Spleen (tissue), 11 donors: ENCODE results near the gene YRDC. TPM values are rescaled to one million over a fixed set of nuclear protein-coding genes. Genes with fewer than 3 reads are reported as not detected.

Source experiments
- DNase-seq: peaks from one replicate; pipeline ENCODE4 v3.0.0-alpha.2; 2020
- H3K27ac ChIP-seq, 8 donors: fragments of 200-600 bp; sonication (generic) in 7 of 8; 1 replicate in 4 of 8; 2 replicates in 4 of 8; pipeline versions ENCODE4 v1.5.0 to v1.8.0; 2016 to 2021; ENCODE audit warnings: inconsistent platforms in 4 of 8, mild to moderate bottlenecking in 4 of 8, moderate library complexity in 1 of 8
- H3K27me3 ChIP-seq, 7 donors: fragments of 200-600 bp; sonication (generic) in 6 of 7; replicated peaks in 1 of 7; 1 replicate in 4 of 7; 2 replicates in 3 of 7; pipeline versions ENCODE4 v1.5.0 to v1.8.0; 2016 to 2021; ENCODE audit warnings: inconsistent platforms in 3 of 7, mild to moderate bottlenecking in 1 of 7
- H3K36me3 ChIP-seq, 6 donors: fragments of 200-600 bp; sonication (generic) in 5 of 6; 1 replicate in 4 of 6; 2 replicates in 2 of 6; pipeline versions ENCODE4 v1.5.0 to v1.8.0; 2016 to 2021; ENCODE audit warnings: inconsistent platforms in 2 of 6
- H3K4me1 ChIP-seq, 6 donors: fragments of 200-600 bp; sonication (generic) in 5 of 6; 1 replicate in 3 of 6; 2 replicates in 3 of 6; pipeline versions ENCODE4 v1.5.0 to v1.8.0; 2016 to 2021; ENCODE audit warnings: inconsistent platforms in 3 of 6
- H3K4me3 ChIP-seq, 8 donors: fragments of 200-600 bp; sonication (generic) in 7 of 8; 1 replicate in 4 of 8; 2 replicates in 4 of 8; pipeline versions ENCODE4 v1.5.0 to v1.8.0; 2016 to 2021; ENCODE audit warnings: inconsistent platforms in 4 of 8, mild to moderate bottlenecking in 4 of 8, moderate library complexity in 2 of 8
- H3K9me3 ChIP-seq, 8 donors: fragments of 200-600 bp; sonication (generic) in 7 of 8; 1 replicate in 4 of 8; 2 replicates in 4 of 8; pipeline versions ENCODE4 v1.5.0 to v1.8.0; 2016 to 2021; ENCODE audit warnings: inconsistent platforms in 4 of 8
- CTCF ChIP-seq, 11 experiments: fragments of 200-600 bp in 7 of 11; fragments of 450-650 bp in 4 of 11; sonication (generic) in 4 of 11; IDR thresholded peaks in 8 of 11; conservative IDR thresholded peaks in 3 of 11; 1 replicate in 7 of 11; 2 replicates in 4 of 11; pipeline versions ENCODE4 v1.4.0 to v1.8.0; 2016 to 2021; ENCODE audit warnings: antibody characterized with exemption in 11 of 11, inconsistent platforms in 4 of 11, mild to moderate bottlenecking in 1 of 11
- POLR2A ChIP-seq, 3 donors: fragments of 450-650 bp; IDR thresholded peaks; one replicate each; pipeline ENCODE4 v1.5.1; 2017; ENCODE audit warnings: antibody characterized with exemption in 3 of 3, mild to moderate bottlenecking in 1 of 3
- POLR2AphosphoS5 ChIP-seq, 3 donors: sonication (generic); formaldehyde crosslinking; IDR thresholded peaks; one replicate each; pipeline ENCODE4 v1.5.1; 2017; ENCODE audit warnings: antibody characterized with exemption in 3 of 3
- WGBS, 5 donors: extraction: QIAGEN DNeasy Blood & Tissue Kit in 3 of 5; methylation state at CpG; one replicate each; pipeline versions ENCODE4 v1.1.5 to v1.1.7; 2013 to 2018; 5-methylcytosine and 5-hydroxymethylcytosine counted together
- intact Hi-C: fragments of 100-400 bp; cut with DNase I; formaldehyde crosslinking; loops from one replicate; pipeline ENCODE4 v1.15.0; 2023; ENCODE audit warnings: low total_unique reads
- polyA plus RNA-seq, 3 donors: library from polyadenylated mRNA; stranded (reverse); fragments of 200-250 nt; gene quantifications; one replicate each; pipeline ENCODE4 v1.2.1, GENCODE V29; 2013
- total RNA-seq, 7 donors: library from RNA; depleted of rRNA in 3 of 7; stranded (reverse); fragments of >200 nt in 3 of 7; fragmentation: NEBNext Ultra II Directional in 4 of 7; extraction: Animal tissue kit (Norgen Biotek cat#: 25700) in 4 of 7; gene quantifications; one replicate each; pipeline versions ENCODE4 v1.1.0 to v1.2.1, GENCODE V29; 2016 to 2021
- donor health status: healthy with polysubstance abuse.
- donor health status: DM: no; HTN: no; CAD: no; lungs with moderate emphysema.
- donor health status: DM: no; HTN: no; CAD: no.
- donor health status: Bipolar disorder and iron deficiency.
- donor health status: healthy.
- donor health status: DM: no; HTN: no; CAD: no.
- donor health status: DM: yes; HTN: yes; CAD: no.

The YRDC gene
- total and polyA plus RNA-seq, 10 donors, result 7.5 to 13.4 (median 10.6) TPM

GRCh38 chr1:37841652-37842051 lies 33.6 kb upstream of the YRDC start:
- Histone ChIP-seq H3K36me3 (peaks cover 2 to 71% (median 38%) of the 10 kb centered on the region in 6 donors), H3K4me1 (peaks cover 5 to 76% (median 31%) of the 10 kb centered on the region in 6 donors), H3K9me3 (no peaks in the 10 kb centered on the region), H3K27me3 (no peaks in the 10 kb centered on the region), H3K27ac (peak overlapping the region in 1 of 8 donors; percentile 78), H3K4me3 (no peak overlapping the region)
- TF ChIP-seq CTCF (IDR thresholded peaks at IDR 0.05 in 8 of 11, conservative IDR thresholded peaks at IDR 0.05 in 3 of 11) (no peak), POLR2A (IDR thresholded peaks at IDR 0.05) (no peak), POLR2AphosphoS5 (IDR thresholded peaks at IDR 0.05) (no peak)
- DNase-seq, result no peak
- intact Hi-C loops, result no loop called here
- WGBS, 5 donors, result 86 to 96% (median 89%) methylated on average over 3 of the region's 3 CpGs

- H3K27ac ChIP-seq, result peak overlapping the region in 3 of 8 donors; percentile 12 to 48 (median 21)
- peak in 2 of 3 donors; percentile 30 to 43 for TF ChIP-seq POLR2AphosphoS5 (IDR thresholded peaks at IDR 0.05)
- no peak for TF ChIP-seq POLR2A (IDR thresholded peaks at IDR 0.05)
- WGBS, 5 donors, result 53 to 84% (median 73%) methylated on average over 1 of the region's 1 CpG
- intact Hi-C loops, result no loop called here
- H3K36me3 ChIP-seq, result peaks cover 2 to 81% (median 44%) of the 10 kb centered on the region in 6 donors
- peaks cover 0 to 66% (median 21%) of the 10 kb centered on the region in 6 donors for H3K4me1 ChIP-seq
- H3K27me3 ChIP-seq, result no peaks in the 10 kb centered on the region
- DNase-seq, result no peak
- no peak overlapping the region for H3K4me3 ChIP-seq
- no peaks in the 10 kb centered on the region for H3K9me3 ChIP-seq
Observed at GRCh38 chr1:37840711-37841110, 32.7 kb upstream of the YRDC start.

GRCh38 chr1:37839676-37840075 lies 31.7 kb upstream of the YRDC start:
- H3K4me1 ChIP-seq, result peaks cover 0 to 56% (median 12%) of the 10 kb centered on the region in 6 donors
- H3K4me3 ChIP-seq, result no peak overlapping the region
- H3K27ac ChIP-seq, result peak overlapping the region in 3 of 8 donors; percentile 30 to 48 (median 33)
- TF ChIP-seq POLR2AphosphoS5 (IDR thresholded peaks at IDR 0.05), result no peak
- TF ChIP-seq CTCF (IDR thresholded peaks at IDR 0.05 in 8 of 11, conservative IDR thresholded peaks at IDR 0.05 in 3 of 11), result no peak
- no peak for TF ChIP-seq POLR2A (IDR thresholded peaks at IDR 0.05)
- intact Hi-C loops, result no loop called here
- WGBS, 5 donors, result 80 to 89% (median 88%) methylated on average over 9 to 10 of the region's 10 CpGs
- H3K36me3 ChIP-seq, result peaks cover 2 to 91% (median 54%) of the 10 kb centered on the region in 6 donors
- H3K27me3 ChIP-seq, result no peaks in the 10 kb centered on the region
- H3K9me3 ChIP-seq, result no peaks in the 10 kb centered on the region
- DNase-seq, result no peak

GRCh38 chr1:37836788-37837187 lies 28.8 kb upstream of the YRDC start:
- Histone ChIP-seq H3K9me3 (no peaks in the 10 kb centered on the region), H3K4me1 (peaks cover 0 to 27% (median 1%) of the 10 kb centered on the region in 6 donors), H3K27me3 (no peaks in the 10 kb centered on the region), H3K4me3 (no peak overlapping the region), H3K36me3 (peaks cover 10 to 100% (median 82%) of the 10 kb centered on the region in 6 donors), H3K27ac (no peak overlapping the region)
- no peak for TF ChIP-seq POLR2AphosphoS5 (IDR thresholded peaks at IDR 0.05)
- TF ChIP-seq CTCF (IDR thresholded peaks at IDR 0.05 in 8 of 11, conservative IDR thresholded peaks at IDR 0.05 in 3 of 11), result no peak
- no peak for DNase-seq
- 62 to 98% (median 84%) methylated on average over 3 of the region's 3 CpGs for WGBS, 5 donors
- intact Hi-C loops, result no loop called here
